ENCODE measurements around the gene MID1. TPM values are rescaled to one million over a fixed set of nuclear protein-coding genes. Genes with fewer than 3 reads are reported as not detected.

Gene MID1
- polyA plus RNA-seq, 3 donors: 0.05 to 0.10 TPM; not detected in 1

DNA sequence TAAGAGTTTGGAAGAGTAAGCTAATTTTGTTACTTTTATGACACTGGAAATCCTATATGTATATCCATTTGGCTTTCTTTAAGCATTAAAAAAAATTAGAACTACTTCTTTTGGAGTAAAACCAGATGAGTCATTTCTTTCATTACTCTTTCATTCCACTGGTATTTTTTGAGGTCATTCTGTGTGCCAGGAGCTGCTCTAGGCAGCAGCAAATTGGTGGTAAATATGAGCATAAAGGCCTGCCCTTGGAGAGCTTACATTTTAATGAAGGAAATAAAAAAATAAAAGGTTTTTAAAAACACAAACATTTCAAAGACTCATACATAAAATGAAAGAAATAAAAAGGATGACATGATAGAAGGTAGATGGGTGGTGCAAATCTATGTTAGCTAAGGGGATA is 37.4 kb downstream of the MID1 start:
- no peak for DNase-seq
- Histone ChIP-seq H3K4me1 (ENCODE audit: control insufficient read depth in 1 of 2, insufficient read depth in 2 of 2, low read length in 2 of 2) (no peaks in the 10 kb centered on the region), H3K4me2 (replicated peaks; ENCODE audit: extremely low read depth, low read length, poor library complexity, severe bottlenecking) (no peak overlapping the region), H3K27me3 (ENCODE audit: control insufficient read depth in 2 of 2, insufficient read depth in 2 of 2, low read length in 2 of 2) (no peaks in the 10 kb centered on the region), H3K79me2 (ENCODE audit: insufficient read depth, low read length) (no peaks in the 10 kb centered on the region), H3K4me3 (replicated peaks in 1 of 3; ENCODE audit: low read depth in 2 of 3, low read length in 3 of 3) (no peak overlapping the region), H3K9ac (ENCODE audit: insufficient read depth, low read length, poor library complexity, severe bottlenecking) (no peak overlapping the region), H3K9me3 (replicated peaks in 1 of 2; ENCODE audit: control insufficient read depth in 1 of 2, insufficient read depth in 1 of 2, low read length in 2 of 2) (peaks cover 7 to 15% of the 10 kb centered on the region in 2 donors), H3K36me3 (replicated peaks in 1 of 2; ENCODE audit: control insufficient read depth in 1 of 2, insufficient read depth in 2 of 2, low read length in 2 of 2) (no peaks in the 10 kb centered on the region), H4K20me1 (ENCODE audit: insufficient read depth, low read length) (no peaks in the 10 kb centered on the region), H2AFZ (ENCODE audit: insufficient read depth, low read depth, low read length, poor library complexity, severe bottlenecking) (no peak overlapping the region), H3K27ac (ENCODE audit: low read depth in 1 of 2, low read length in 2 of 2) (no peak overlapping the region)
- intact Hi-C loops (cut with micrococcal nuclease): no loop called here
- TF ChIP-seq CTCF (IDR thresholded peaks at IDR 0.05): no peak
- Mint-ChIP-seq H3K27me3 (ENCODE audit: low read depth in 3 of 3) (peaks cover 0 to 5% (median 0%) of the 10 kb centered on the region in 3 donors), H3K4me1 (no peaks in the 10 kb centered on the region), H3K27ac (no peak overlapping the region), H3K9me3 (peaks cover 8 to 22% (median 15%) of the 10 kb centered on the region in 7 donors), H3K36me3 (no peaks in the 10 kb centered on the region), H3K4me3 (no peak overlapping the region)

DNA sequence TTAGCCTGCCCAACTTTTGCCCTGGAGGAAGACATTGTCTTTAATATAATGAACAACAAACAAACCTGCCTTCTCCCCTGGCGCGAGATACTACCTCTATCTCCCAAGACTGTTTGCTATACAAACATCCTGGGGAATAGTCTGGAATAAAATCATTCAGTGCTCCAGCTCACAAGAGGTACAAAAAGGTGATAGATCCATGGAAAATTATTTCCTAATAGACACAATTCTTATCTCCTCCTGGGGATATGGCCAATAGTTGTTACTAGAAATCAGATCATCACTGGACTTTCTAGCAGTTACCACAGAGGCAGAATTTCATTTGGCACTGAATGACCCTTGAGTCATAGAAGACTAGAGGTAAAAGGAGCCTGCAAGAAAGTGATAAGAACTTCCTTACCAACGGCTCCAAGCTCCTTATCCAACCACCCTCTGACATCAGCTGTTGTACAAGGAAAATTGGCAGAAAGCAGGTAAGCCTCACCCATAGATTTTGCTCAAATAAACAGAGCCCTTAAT is 38.1 kb downstream of the MID1 start:
- no peak overlapping the region for H3K27ac ChIP-seq (ENCODE audit: low read depth in 1 of 2, low read length in 2 of 2)
- no peak overlapping the region for H3K4me3 Mint-ChIP-seq
- H3K36me3 ChIP-seq (replicated peaks in 1 of 2; ENCODE audit: control insufficient read depth in 1 of 2, insufficient read depth in 2 of 2, low read length in 2 of 2): no peaks in the 10 kb centered on the region
- DNase-seq: no peak
- H4K20me1 ChIP-seq (ENCODE audit: insufficient read depth, low read length): no peaks in the 10 kb centered on the region
- H3K9me3 Mint-ChIP-seq: peaks cover 8 to 22% (median 15%) of the 10 kb centered on the region in 7 donors
- no peak overlapping the region for H3K4me2 ChIP-seq (replicated peaks; ENCODE audit: extremely low read depth, low read length, poor library complexity, severe bottlenecking)
- WGBS (ENCODE audit: insufficient coverage): no CpG with 5 or more reads among the region's 3 CpGs
- H3K9me3 ChIP-seq (replicated peaks in 1 of 2; ENCODE audit: control insufficient read depth in 1 of 2, insufficient read depth in 1 of 2, low read length in 2 of 2): peaks cover 7 to 15% of the 10 kb centered on the region in 2 donors
- no peak for TF ChIP-seq CTCF (IDR thresholded peaks at IDR 0.05)
- no peak overlapping the region for H3K4me3 ChIP-seq (replicated peaks in 1 of 3; ENCODE audit: low read depth in 2 of 3, low read length in 3 of 3)
- H3K36me3 Mint-ChIP-seq: no peaks in the 10 kb centered on the region
- H3K27me3 Mint-ChIP-seq (ENCODE audit: low read depth in 3 of 3): peaks cover 0 to 5% (median 0%) of the 10 kb centered on the region in 3 donors
- intact Hi-C loops (cut with micrococcal nuclease): no loop called here
- H2AFZ ChIP-seq (ENCODE audit: insufficient read depth, low read depth, low read length, poor library complexity, severe bottlenecking): no peak overlapping the region
- no peaks in the 10 kb centered on the region for H3K4me1 Mint-ChIP-seq
- H3K27me3 ChIP-seq (ENCODE audit: control insufficient read depth in 2 of 2, insufficient read depth in 2 of 2, low read length in 2 of 2): no peaks in the 10 kb centered on the region
- no peaks in the 10 kb centered on the region for H3K4me1 ChIP-seq (ENCODE audit: control insufficient read depth in 1 of 2, insufficient read depth in 2 of 2, low read length in 2 of 2)
- H3K79me2 ChIP-seq (ENCODE audit: insufficient read depth, low read length): no peaks in the 10 kb centered on the region
- no peak overlapping the region for H3K27ac Mint-ChIP-seq
- H3K9ac ChIP-seq (ENCODE audit: insufficient read depth, low read length, poor library complexity, severe bottlenecking): no peak overlapping the region
